Endothelial cell of umbilical vein (primary cell): ENCODE results near the gene TAPBP. TPM values are rescaled to one million over a fixed set of nuclear protein-coding genes. Genes with fewer than 3 reads are reported as not detected.

Source experiments
- BruUV-seq: library from RNA; stranded (reverse); fragments of 400-500 nt; replicated peaks from 2 replicates; lab custom pipeline; 2021; lab: Mats Ljungman, UMichigan
- CTCF ChIA-PET: fragments of 300-600, 350-600 bp; sonication (Branson Sonifier 250); formaldehyde crosslinking; loops from one replicate; lab custom pipeline; 2021; ENCODE audit warnings: antibody characterized with exemption, inconsistent platforms; lab: Charles Lee
- POLR2A ChIA-PET: fragments of 300-600, 350-600 bp; sonication (Branson Sonifier 250); formaldehyde crosslinking; loops from one replicate; lab custom pipeline; 2021; ENCODE audit warnings: antibody characterized with exemption, inconsistent platforms; lab: Charles Lee
- DNase-seq: peaks from one replicate; pipeline ENCODE4 v3.0.0-alpha.2; 2011; ENCODE audit warnings: low read depth, low spot score
- FAIRE-seq: peaks from 2 replicates; lab custom pipeline; 2011; peaks lifted over from hg19 to GRCh38; lab: Jason Lieb, UNC
- H2AFZ ChIP-seq: 2 replicates; pipeline ENCODE4 v1.6.0; 2012; ENCODE audit warnings: low read depth, low read length, control low read depth, inconsistent platforms
- H3K27ac ChIP-seq: 2 replicates; pipeline ENCODE4 v1.5.1; 2011; ENCODE audit warnings: low read depth, mild to moderate bottlenecking, control low read depth, low read length, moderate library complexity; ENCODE audit not compliant: insufficient read depth
- H3K27me3 ChIP-seq, 2 experiments: 2 replicates each; pipeline versions ENCODE4 v1.6.0 to v1.6.1; 2011; ENCODE audit warnings: low read length in 2 of 2, mixed read lengths in 1 of 2; ENCODE audit not compliant: control insufficient read depth in 2 of 2, insufficient read depth in 2 of 2
- H3K36me3 ChIP-seq, 2 experiments: 2 replicates in 1 of 2; 3 replicates in 1 of 2; pipeline ENCODE4 v1.5.1; 2011; ENCODE audit warnings: low read length in 2 of 2, mild to moderate bottlenecking in 1 of 2, moderate library complexity in 1 of 2; ENCODE audit not compliant: control insufficient read depth in 2 of 2, insufficient read depth in 2 of 2; ENCODE audit errors: extremely low read depth in 1 of 2
- H3K4me1 ChIP-seq: 3 replicates; pipeline ENCODE4 v1.5.1; 2011; ENCODE audit warnings: mild to moderate bottlenecking, low read length; ENCODE audit not compliant: control insufficient read depth, insufficient read depth; ENCODE audit errors: extremely low read depth
- H3K4me2 ChIP-seq: 2 replicates; pipeline ENCODE4 v1.6.1; 2011; ENCODE audit warnings: low read length, control low read depth, mixed read lengths; ENCODE audit not compliant: insufficient read depth
- H3K4me3 ChIP-seq, 3 experiments: fragments of 200-600 bp in 1 of 3; sonication (generic), shearing (Covaris generic) in 1 of 3; replicated peaks in 1 of 3; 2 replicates each; pipeline ENCODE4 v1.5.1; 2011 to 2016; ENCODE audit warnings: control low read depth in 3 of 3, low read length in 3 of 3, mild to moderate bottlenecking in 2 of 3, inconsistent platforms in 1 of 3, low read depth in 1 of 3, moderate library complexity in 1 of 3; ENCODE audit not compliant: insufficient read depth in 1 of 3
- H3K79me2 ChIP-seq: 2 replicates; pipeline ENCODE4 v1.6.0; 2012; ENCODE audit warnings: low read length, inconsistent platforms; ENCODE audit not compliant: control insufficient read depth, insufficient read depth
- H3K9ac ChIP-seq: replicated peaks from 2 replicates; pipeline ENCODE3; 2011; ENCODE audit warnings: low read length, control low read depth; ENCODE audit not compliant: insufficient read depth; ENCODE audit errors: extremely low read depth
- H3K9me1 ChIP-seq: replicated peaks from 3 replicates; pipeline ENCODE4 v1.6.0; 2011; ENCODE audit warnings: mild to moderate bottlenecking, low read length; ENCODE audit not compliant: control insufficient read depth, insufficient read depth; ENCODE audit errors: extremely low read depth
- H3K9me3 ChIP-seq: replicated peaks from 2 replicates; pipeline ENCODE4 v1.5.1; 2012; ENCODE audit warnings: low read length, inconsistent platforms; ENCODE audit not compliant: control insufficient read depth, insufficient read depth
- H4K20me1 ChIP-seq: replicated peaks from 2 replicates; pipeline ENCODE3; 2011; ENCODE audit warnings: mild to moderate bottlenecking, low read length; ENCODE audit not compliant: control insufficient read depth, insufficient read depth; ENCODE audit errors: extremely low read depth
- CTCF ChIP-seq, 2 donors: IDR thresholded peaks; 1 replicate in 1 of 2; 2 replicates in 1 of 2; pipeline ENCODE4 v1.5.1; 2011; ENCODE audit warnings: low read length in 2 of 2, mild to moderate bottlenecking in 2 of 2, moderate library complexity in 2 of 2, control low read depth in 1 of 2, inconsistent platforms in 1 of 2, low read depth in 1 of 2; ENCODE audit not compliant: insufficient read depth in 1 of 2; ENCODE audit errors: extremely low read depth in 1 of 2
- EZH2 ChIP-seq: IDR thresholded peaks from 2 replicates; pipeline ENCODE4 v1.6.1; 2012; ENCODE audit warnings: borderline replicate concordance, low read depth, mild to moderate bottlenecking, moderate library complexity, low read length, inconsistent platforms; ENCODE audit not compliant: severe bottlenecking
- MYC ChIP-seq: IDR thresholded peaks from one replicate; pipeline ENCODE4 v1.6.1; 2011; ENCODE audit warnings: mild to moderate bottlenecking, low read depth, low read length
- POLR2AphosphoS5 ChIP-seq: IDR thresholded peaks from 2 replicates; pipeline ENCODE4 v1.6.1; 2012; ENCODE audit warnings: low read depth, mild to moderate bottlenecking, control low read depth, low read length, moderate library complexity; ENCODE audit not compliant: insufficient read depth
- dilution Hi-C: fragments of 300-500 bp; cut with MboI; formaldehyde crosslinking; loops from one replicate; pipeline ENCODE4 v1.15.0; 2019; ENCODE audit warnings: low sequenced_read_pairs; ENCODE audit not compliant: extremely low pct_ligation_motif_present
- intact Hi-C: fragments of 100-400 bp; cut with micrococcal nuclease; formaldehyde crosslinking; loops from one replicate; pipeline ENCODE4 v1.10.0; 2022
- polyA plus RNA-seq, 4 experiments: library from polyadenylated mRNA; depleted of rRNA in 3 of 4; stranded (reverse) in 3 of 4; unstranded in 1 of 4; fragments of >200 nt; gene quantifications; 2 replicates each; pipeline versions ENCODE4 v1.2.1 to v1.2.3, GENCODE V29; 2011 to 2012; ENCODE audit warnings: missing spikeins in 1 of 4
- total RNA-seq: library from RNA; stranded (reverse); gene quantifications from 2 replicates; pipeline ENCODE4 v1.2.3, GENCODE V29; 2021

TAPBP gene
- total and polyA plus RNA-seq, 2 donors (not counting 3 experiments of a cell fraction or from before 2014, with no cell fraction given): 69.6 to 98.0 TPM

- intact Hi-C loops (loop anchor here (1.0 kb wide), 3 partner anchors 19 to 127 kb away; no protein-coding TSS in a partner anchor), dilution Hi-C loops (no loop called here)
- H3K27me3 ChIP-seq: no peaks in the 10 kb centered on the region
- no TSS peak for BruUV-seq
- H4K20me1 ChIP-seq: no peaks in the 10 kb centered on the region
- no peaks in the 10 kb centered on the region for H3K9me3 ChIP-seq
- TF ChIP-seq MYC: no peak
- POLR2A ChIA-PET: no interaction called here
- no peak overlapping the region for H3K4me3 ChIP-seq
- peaks cover 0 to 33% of the 10 kb centered on the region in 2 experiments for H3K36me3 ChIP-seq
- H3K27ac ChIP-seq: no peak overlapping the region
- CTCF ChIA-PET: interaction anchor here (2.2 to 2.6 kb wide), 2 partner anchors 9 to 19 kb away, joined by 7 to 10 read pairs; partner anchors contain the start of genes PFDN6, RGL2 and WDR46
- no peak overlapping the region for H2AFZ ChIP-seq
- DNase-seq: no peak
- no peak overlapping the region for H3K4me2 ChIP-seq
- peaks cover 3% of the 10 kb centered on the region for H3K79me2 ChIP-seq
- no peak overlapping the region for H3K9ac ChIP-seq
- no peak for FAIRE-seq
- no peaks in the 10 kb centered on the region for H3K9me1 ChIP-seq
- peaks cover 12% of the 10 kb centered on the region for H3K4me1 ChIP-seq
These were observed 33.3 kb downstream of the TAPBP start for GRCh38 chr6:33280539-33280938.

- CTCF ChIA-PET: interaction anchor here (1.0 to 4.0 kb wide), 3 partner anchors 9 to 19 kb away, joined by 4 to 39 read pairs (median 7); partner anchors contain the start of genes PFDN6, RGL2 and WDR46
These were observed 33.8 kb downstream of the TAPBP start for GRCh38 chr6:33279971-33280511.

More at GRCh38 chr6:33279971-33280511, 33.8 kb downstream of the TAPBP start:
- Histone ChIP-seq H4K20me1 (no peaks in the 10 kb centered on the region), H2AFZ (no peak overlapping the region), H3K27ac (no peak overlapping the region), H3K36me3 (peaks cover 0 to 33% of the 10 kb centered on the region in 2 experiments), H3K9ac (no peak overlapping the region), H3K4me2 (no peak overlapping the region), H3K4me3 (no peak overlapping the region), H3K9me1 (no peaks in the 10 kb centered on the region), H3K79me2 (peaks cover 8% of the 10 kb centered on the region), H3K27me3 (no peaks in the 10 kb centered on the region), H3K4me1 (peaks cover 17% of the 10 kb centered on the region), H3K9me3 (no peaks in the 10 kb centered on the region)
- intact Hi-C loops: loop anchor here (1.0 kb wide), 3 partner anchors 19 to 127 kb away; no protein-coding TSS in a partner anchor
- DNase-seq (peak; percentile 64), FAIRE-seq (peak; percentile 24)
- no TSS peak for BruUV-seq
- TF ChIP-seq EZH2 (no peak), CTCF (IDR thresholded peaks at IDR 0.05; ENCODE audit: extremely low read depth in 1 of 2, insufficient read depth in 1 of 2, low read depth in 1 of 2, low read length in 2 of 2) (peak; percentile 79 to 90), POLR2AphosphoS5 (peak; percentile 12)
- POLR2A ChIA-PET: no interaction called here
- dilution Hi-C loops: no loop called here
